Brain pericyte (primary cell): Measurements from ENCODE around the gene BTBD19.

Source experiments
- DNase-seq: peaks from one replicate; pipeline ENCODE4 v3.0.0-alpha.2; 2012; ENCODE audit warnings: low read depth, low spot score

BTBD19 gene

DNA sequence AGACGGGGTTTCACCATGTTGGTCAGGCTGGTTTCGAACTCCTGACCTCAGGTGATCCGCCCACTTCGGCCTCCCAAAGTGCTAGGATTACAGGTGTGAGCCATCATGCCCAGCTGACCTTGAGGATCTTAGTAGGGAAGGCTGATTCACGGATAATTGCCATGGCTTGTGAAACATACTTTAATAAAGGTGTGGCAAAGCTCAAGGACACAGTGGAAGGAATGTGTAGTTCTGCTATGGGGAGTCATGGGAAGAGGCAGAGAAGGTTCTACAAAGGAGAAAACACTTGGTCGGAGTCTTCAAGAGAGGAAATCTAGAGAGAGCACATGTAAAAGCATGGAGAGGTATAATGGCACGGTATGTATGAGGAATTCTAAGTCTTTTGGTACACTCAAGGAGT is 47.4 kb downstream of the BTBD19 start:
- DNase-seq: no peak

DNA sequence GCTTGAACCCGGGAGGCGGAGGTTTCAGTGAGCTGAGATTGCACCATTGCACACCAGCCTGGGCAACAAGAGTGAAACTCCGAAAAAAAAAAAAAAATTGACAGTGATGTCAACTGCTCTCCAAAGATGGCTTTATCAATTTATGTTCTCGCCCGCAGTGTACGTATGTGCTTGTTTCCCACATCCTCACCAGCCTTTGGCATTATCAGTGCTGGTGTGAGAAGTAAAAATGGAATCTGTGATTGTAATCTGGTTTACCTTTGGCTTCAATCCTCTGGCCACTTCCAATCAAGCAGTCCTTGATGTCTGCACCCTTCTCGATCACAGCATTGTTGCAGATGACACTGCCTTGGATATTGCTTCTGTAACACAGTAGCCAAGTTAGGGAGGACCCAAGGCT is 49.1 kb downstream of the BTBD19 start:
- DNase-seq: no peak

DNA sequence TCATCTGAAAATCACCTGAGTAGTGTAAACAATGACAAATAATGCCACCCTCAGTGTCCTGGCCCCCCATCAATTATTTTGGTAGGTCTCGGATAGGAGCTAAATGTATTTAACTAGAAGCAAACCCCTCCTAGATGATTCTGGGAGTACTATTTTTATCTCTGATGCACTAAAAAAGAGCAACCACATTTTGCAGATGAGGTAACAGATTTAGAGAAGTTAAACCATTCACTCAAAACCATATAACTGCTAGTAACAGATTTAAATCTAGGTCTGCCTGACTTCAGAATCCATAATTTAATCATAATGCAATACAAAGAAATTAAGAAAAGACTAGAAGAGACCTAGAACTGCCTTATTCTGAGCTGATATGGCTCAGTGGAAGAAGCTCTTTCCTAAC is 52.0 kb downstream of the BTBD19 start:
- DNase-seq: no peak

DNA sequence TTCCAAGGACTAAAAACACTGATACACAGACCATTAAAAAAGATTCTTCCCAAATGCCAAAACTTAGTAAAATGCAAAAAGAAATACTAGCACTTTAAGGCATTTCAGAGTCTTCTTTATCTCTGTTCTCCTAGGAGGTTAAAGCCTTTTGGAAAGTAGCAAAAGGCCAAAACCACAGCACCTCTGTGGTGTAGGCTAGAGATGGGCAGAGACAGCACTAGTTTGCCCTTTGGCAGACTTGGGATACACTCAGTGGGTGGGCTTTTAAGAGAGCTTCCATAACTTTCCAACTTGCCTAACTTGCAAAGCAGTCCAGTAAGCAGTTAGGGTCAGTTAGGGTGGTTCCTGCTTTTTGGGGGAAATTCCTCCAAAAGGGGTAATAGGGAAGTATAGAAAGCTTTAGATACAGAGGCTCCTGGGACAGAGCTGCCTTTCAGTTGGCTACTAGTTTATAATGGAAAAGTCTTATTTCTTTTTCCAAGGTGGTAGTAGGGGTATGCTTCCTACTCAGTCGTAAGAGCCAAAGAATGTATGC is 52.6 kb downstream of the BTBD19 start:
- no peak for DNase-seq

DNA sequence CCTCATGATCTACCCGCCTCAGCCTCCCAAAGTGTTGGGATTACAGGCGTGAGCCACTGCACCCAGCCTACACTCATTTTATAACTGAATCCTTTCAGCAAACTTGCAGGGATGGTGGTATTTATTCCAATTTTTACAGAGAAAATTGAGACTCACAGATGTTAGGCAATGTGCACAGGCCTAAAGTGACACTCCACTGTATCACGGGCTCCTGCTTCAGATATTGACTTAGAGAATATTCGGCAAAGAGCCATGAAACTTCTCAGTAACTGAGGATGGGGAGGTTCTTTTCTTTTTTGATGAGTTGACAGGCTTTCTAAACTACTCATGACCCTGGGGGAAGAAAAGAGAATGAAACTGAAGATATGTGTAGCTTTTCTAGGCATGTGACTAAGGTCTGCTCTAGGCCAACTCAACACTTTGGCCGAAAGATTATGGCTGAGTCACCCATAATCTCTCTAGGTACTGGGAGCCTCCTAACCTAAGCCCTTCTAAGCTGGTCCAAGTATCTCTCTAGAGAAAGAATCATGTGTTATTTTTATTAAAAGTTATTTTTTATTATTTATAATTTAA is 54.6 kb downstream of the BTBD19 start:
- DNase-seq: no peak
